Liver (tissue), 3 donors: ENCODE results near the gene M1AP.

ENCODE experiments used
- JUND ChIP-seq, 2 donors: IDR thresholded peaks; 2 replicates each; pipeline ENCODE4 v1.6.1; 2016; ENCODE audit warnings: antibody characterized with exemption in 2 of 2
- TF ChIP-seq, protein P1 (sequence below): fragments of 150-350 bp; IDR thresholded peaks from 2 replicates; pipeline ENCODE4 v1.5.1; 2017; ENCODE audit warnings: improper control_type of control experiment, low read depth, low read length; ENCODE audit not compliant: missing input control
- TF ChIP-seq, protein P2 (sequence below): IDR thresholded peaks from 2 replicates; pipeline ENCODE4 v1.6.1; 2016; ENCODE audit warnings: antibody characterized with exemption
- TF ChIP-seq, protein P3 (sequence below): IDR thresholded peaks from 2 replicates; pipeline ENCODE4 v1.6.1; 2016; ENCODE audit warnings: antibody characterized with exemption, mild to moderate bottlenecking
- TF ChIP-seq, protein P4 (sequence below): IDR thresholded peaks from 2 replicates; pipeline ENCODE4 v1.6.1; 2016; ENCODE audit warnings: antibody characterized with exemption
- donor health status: healthy.
- donor health status: healthy.

DNA sequence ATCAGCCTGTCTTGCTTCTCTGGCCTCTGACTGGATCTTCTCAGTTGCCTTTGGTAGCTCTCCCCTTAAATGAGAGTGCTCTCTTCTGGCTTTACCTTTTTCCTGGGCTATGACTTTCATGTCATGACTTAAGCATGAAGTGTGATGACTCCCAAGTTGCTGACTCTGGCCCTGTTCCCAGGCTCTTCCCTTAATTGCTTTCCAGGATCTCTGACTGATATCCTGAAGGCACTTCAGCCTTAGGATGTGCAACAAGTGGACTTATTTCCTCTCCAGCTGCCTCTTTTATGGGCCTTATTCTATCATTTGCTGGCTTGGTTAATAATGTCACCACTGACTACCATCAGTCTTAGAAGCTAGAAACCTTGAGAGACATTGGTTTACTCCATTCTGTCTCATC, 23.3 kb upstream of the M1AP start:
- TF ChIP-seq, protein P1, sequence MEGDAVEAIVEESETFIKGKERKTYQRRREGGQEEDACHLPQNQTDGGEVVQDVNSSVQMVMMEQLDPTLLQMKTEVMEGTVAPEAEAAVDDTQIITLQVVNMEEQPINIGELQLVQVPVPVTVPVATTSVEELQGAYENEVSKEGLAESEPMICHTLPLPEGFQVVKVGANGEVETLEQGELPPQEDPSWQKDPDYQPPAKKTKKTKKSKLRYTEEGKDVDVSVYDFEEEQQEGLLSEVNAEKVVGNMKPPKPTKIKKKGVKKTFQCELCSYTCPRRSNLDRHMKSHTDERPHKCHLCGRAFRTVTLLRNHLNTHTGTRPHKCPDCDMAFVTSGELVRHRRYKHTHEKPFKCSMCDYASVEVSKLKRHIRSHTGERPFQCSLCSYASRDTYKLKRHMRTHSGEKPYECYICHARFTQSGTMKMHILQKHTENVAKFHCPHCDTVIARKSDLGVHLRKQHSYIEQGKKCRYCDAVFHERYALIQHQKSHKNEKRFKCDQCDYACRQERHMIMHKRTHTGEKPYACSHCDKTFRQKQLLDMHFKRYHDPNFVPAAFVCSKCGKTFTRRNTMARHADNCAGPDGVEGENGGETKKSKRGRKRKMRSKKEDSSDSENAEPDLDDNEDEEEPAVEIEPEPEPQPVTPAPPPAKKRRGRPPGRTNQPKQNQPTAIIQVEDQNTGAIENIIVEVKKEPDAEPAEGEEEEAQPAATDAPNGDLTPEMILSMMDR = no peak
- TF ChIP-seq, protein P2, sequence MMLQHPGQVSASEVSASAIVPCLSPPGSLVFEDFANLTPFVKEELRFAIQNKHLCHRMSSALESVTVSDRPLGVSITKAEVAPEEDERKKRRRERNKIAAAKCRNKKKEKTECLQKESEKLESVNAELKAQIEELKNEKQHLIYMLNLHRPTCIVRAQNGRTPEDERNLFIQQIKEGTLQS = no peak
- TF ChIP-seq JUND (IDR thresholded peaks at IDR 0.05) = no peak
- TF ChIP-seq, protein P3, sequence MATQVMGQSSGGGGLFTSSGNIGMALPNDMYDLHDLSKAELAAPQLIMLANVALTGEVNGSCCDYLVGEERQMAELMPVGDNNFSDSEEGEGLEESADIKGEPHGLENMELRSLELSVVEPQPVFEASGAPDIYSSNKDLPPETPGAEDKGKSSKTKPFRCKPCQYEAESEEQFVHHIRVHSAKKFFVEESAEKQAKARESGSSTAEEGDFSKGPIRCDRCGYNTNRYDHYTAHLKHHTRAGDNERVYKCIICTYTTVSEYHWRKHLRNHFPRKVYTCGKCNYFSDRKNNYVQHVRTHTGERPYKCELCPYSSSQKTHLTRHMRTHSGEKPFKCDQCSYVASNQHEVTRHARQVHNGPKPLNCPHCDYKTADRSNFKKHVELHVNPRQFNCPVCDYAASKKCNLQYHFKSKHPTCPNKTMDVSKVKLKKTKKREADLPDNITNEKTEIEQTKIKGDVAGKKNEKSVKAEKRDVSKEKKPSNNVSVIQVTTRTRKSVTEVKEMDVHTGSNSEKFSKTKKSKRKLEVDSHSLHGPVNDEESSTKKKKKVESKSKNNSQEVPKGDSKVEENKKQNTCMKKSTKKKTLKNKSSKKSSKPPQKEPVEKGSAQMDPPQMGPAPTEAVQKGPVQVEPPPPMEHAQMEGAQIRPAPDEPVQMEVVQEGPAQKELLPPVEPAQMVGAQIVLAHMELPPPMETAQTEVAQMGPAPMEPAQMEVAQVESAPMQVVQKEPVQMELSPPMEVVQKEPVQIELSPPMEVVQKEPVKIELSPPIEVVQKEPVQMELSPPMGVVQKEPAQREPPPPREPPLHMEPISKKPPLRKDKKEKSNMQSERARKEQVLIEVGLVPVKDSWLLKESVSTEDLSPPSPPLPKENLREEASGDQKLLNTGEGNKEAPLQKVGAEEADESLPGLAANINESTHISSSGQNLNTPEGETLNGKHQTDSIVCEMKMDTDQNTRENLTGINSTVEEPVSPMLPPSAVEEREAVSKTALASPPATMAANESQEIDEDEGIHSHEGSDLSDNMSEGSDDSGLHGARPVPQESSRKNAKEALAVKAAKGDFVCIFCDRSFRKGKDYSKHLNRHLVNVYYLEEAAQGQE = no peak
- TF ChIP-seq, protein P4, sequence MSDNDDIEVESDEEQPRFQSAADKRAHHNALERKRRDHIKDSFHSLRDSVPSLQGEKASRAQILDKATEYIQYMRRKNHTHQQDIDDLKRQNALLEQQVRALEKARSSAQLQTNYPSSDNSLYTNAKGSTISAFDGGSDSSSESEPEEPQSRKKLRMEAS = no peak
